K562 (cell line): ENCODE measurements around the gene ARHGAP10.

Experiments used
- CTCF ChIP-seq, 3 experiments: IDR thresholded peaks in 2 of 3; conservative IDR thresholded peaks in 1 of 3; 2 replicates each; pipeline ENCODE4 v1.5.1; 2011 to 2012; ENCODE audit warnings: low read length in 3 of 3, mild to moderate bottlenecking in 3 of 3, control low read depth in 2 of 3, improper control_type of control experiment in 1 of 3, inconsistent platforms in 1 of 3, low read depth in 1 of 3, mixed read lengths in 1 of 3, moderate library complexity in 1 of 3; ENCODE audit not compliant: insufficient read depth in 2 of 3
- ESRRA ChIP-seq: fragments of 450-650 bp; IDR thresholded peaks from 2 replicates; pipeline ENCODE4 v1.6.1; 2014; ENCODE audit warnings: low read depth, mild to moderate bottlenecking, moderate library complexity, borderline replicate concordance
- HCFC1 ChIP-seq: IDR thresholded peaks from 2 replicates; pipeline ENCODE4 v1.6.1; 2012; ENCODE audit warnings: low read depth, low read length, improper control_type of control experiment
- L3MBTL2 ChIP-seq: fragments of 450-650 bp; IDR thresholded peaks from 2 replicates; pipeline ENCODE4 v1.6.1; 2016; ENCODE audit warnings: mild to moderate bottlenecking, moderate library complexity
- PHF8 ChIP-seq: fragments of 200-600 bp; sonication (generic); IDR thresholded peaks from 2 replicates; pipeline ENCODE4 v1.6.1; 2012; ENCODE audit warnings: mixed run types, mild to moderate bottlenecking, inconsistent platforms, low read length, moderate library complexity, borderline replicate concordance
- RFX1 ChIP-seq: fragments of 450-650 bp; IDR thresholded peaks from 2 replicates; pipeline ENCODE4 v1.6.1; 2016; ENCODE audit warnings: mild to moderate bottlenecking, moderate library complexity
- TEAD2 ChIP-seq: fragments of 450-650 bp; IDR thresholded peaks from 2 replicates; pipeline ENCODE4 v1.6.1; 2016; ENCODE audit warnings: missing genetic modification characterization, control low read depth, missing compliant biosample characterization

DNA sequence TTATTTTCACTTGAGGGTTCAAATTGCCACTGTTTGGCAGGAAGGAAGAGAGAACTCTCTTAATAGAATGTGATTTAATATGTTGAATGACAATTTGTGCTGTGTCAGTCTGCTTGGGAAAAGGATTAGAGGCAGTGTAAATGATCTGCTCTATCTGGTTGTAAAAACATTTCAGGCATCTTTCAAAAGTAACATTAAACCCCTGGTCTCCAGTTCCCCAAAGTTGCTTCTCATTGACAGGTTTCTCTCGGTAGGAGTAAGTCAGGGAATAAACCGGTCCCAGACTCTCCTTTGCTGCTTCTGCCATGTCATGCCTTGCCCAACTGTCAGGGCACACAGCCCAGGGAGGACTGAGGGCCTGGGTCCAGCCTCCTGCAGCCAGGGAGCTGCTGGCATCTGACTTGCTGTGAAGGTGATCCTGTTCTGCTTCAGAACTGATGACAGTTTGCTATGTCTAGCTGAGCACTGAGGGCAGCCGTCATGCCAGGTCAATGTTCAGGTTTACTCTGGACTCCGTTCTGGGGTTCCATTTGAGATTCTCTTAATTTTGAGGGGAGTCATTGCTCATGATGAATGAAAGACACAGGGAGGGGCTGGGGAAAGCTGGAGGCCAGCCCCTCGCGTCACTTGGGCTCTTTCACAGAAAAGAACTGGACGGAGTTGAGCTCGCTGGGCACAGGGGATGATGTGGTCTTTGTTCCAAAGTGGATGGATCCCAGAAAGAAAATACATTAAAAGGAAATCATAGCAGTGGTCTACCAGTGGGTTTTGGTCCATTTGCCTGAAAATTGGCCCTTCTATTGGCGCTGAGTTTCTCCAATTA is 312.4 kb downstream of the ARHGAP10 start:
- TF ChIP-seq RFX1, result no peak
- TF ChIP-seq PHF8, result no peak
- no peak for TF ChIP-seq CTCF (IDR thresholded peaks at IDR 0.05 in 2 of 3, conservative IDR thresholded peaks at IDR 0.05 in 1 of 3; ENCODE audit: insufficient read depth in 2 of 3, low read depth in 1 of 3, low read length in 3 of 3)
- no peak for TF ChIP-seq HCFC1
- no peak for TF ChIP-seq TEAD2
- no peak for TF ChIP-seq L3MBTL2
- no peak for TF ChIP-seq ESRRA
